Trophoblast cell (in vitro differentiated cells and primary cell): ENCODE results near the gene ATP1A4.

Source experiments
- DNase-seq, 2 donors: peaks; one replicate each; pipeline ENCODE4 v3.0.0-alpha.2; 2016
- H2AFZ ChIP-seq: 2 replicates; pipeline ENCODE4 v1.6.1; 2013; ENCODE audit warnings: low read length, moderate library complexity, mild to moderate bottlenecking; ENCODE audit not compliant: insufficient read depth, poor library complexity
- H2AK5ac ChIP-seq: 2 replicates; pipeline ENCODE4 v1.6.1; 2013; ENCODE audit warnings: mild to moderate bottlenecking, low read length
- H2BK120ac ChIP-seq: 2 replicates; pipeline ENCODE4 v1.6.1; 2013; ENCODE audit warnings: low read length, mild to moderate bottlenecking, moderate library complexity; ENCODE audit not compliant: insufficient read depth, poor library complexity
- H2BK12ac ChIP-seq: 2 replicates; pipeline ENCODE4 v1.6.1; 2013; ENCODE audit warnings: mild to moderate bottlenecking, low read length, moderate library complexity
- H2BK5ac ChIP-seq: 2 replicates; pipeline ENCODE4 v1.6.1; 2013; ENCODE audit warnings: low read length, low read depth, moderate library complexity, mild to moderate bottlenecking; ENCODE audit not compliant: poor library complexity
- H3K14ac ChIP-seq: 2 replicates; pipeline ENCODE4 v1.6.1; 2013; ENCODE audit warnings: mild to moderate bottlenecking, low read length
- H3K18ac ChIP-seq: 2 replicates; pipeline ENCODE4 v1.6.1; 2013; ENCODE audit warnings: mild to moderate bottlenecking, low read length
- H3K23ac ChIP-seq: 2 replicates; pipeline ENCODE4 v1.6.1; 2013; ENCODE audit warnings: low read length
- H3K27ac ChIP-seq: 2 replicates; pipeline ENCODE4 v1.5.1; 2013; ENCODE audit warnings: low read depth, mild to moderate bottlenecking, inconsistent platforms, low read length, moderate library complexity
- H3K27me3 ChIP-seq: 2 replicates; pipeline ENCODE4 v1.6.1; 2013; ENCODE audit warnings: inconsistent platforms, mild to moderate bottlenecking, low read length, moderate library complexity; ENCODE audit not compliant: insufficient read depth
- H3K36me3 ChIP-seq, 2 experiments: 1 replicate in 1 of 2; 2 replicates in 1 of 2; pipeline ENCODE4 v1.6.1; 2013; ENCODE audit warnings: low read length in 2 of 2, mild to moderate bottlenecking in 2 of 2, moderate library complexity in 1 of 2; ENCODE audit not compliant: insufficient read depth in 2 of 2, control insufficient read depth in 1 of 2
- H3K4ac ChIP-seq: 2 replicates; pipeline ENCODE4 v1.6.1; 2013; ENCODE audit warnings: low read depth, mild to moderate bottlenecking, low read length, moderate library complexity
- H3K4me1 ChIP-seq, 2 experiments: 1 replicate in 1 of 2; 2 replicates in 1 of 2; pipeline ENCODE4 v1.6.1; 2013; ENCODE audit warnings: low read length in 2 of 2, mild to moderate bottlenecking in 2 of 2, moderate library complexity in 1 of 2; ENCODE audit not compliant: insufficient read depth in 2 of 2, control insufficient read depth in 1 of 2
- H3K4me2 ChIP-seq: 2 replicates; pipeline ENCODE4 v1.6.1; 2013; ENCODE audit warnings: inconsistent platforms, mild to moderate bottlenecking, low read length, moderate library complexity
- H3K4me3 ChIP-seq: 2 replicates; pipeline ENCODE4 v1.5.1; 2013; ENCODE audit warnings: mild to moderate bottlenecking, low read depth, low read length, inconsistent platforms
- H3K79me1 ChIP-seq: one replicate; pipeline ENCODE4 v1.6.1; 2013; ENCODE audit warnings: low read length
- H3K79me2 ChIP-seq: 2 replicates; pipeline ENCODE4 v1.6.1; 2013; ENCODE audit warnings: low read length, mild to moderate bottlenecking; ENCODE audit not compliant: control insufficient read depth, insufficient read depth, poor library complexity
- H3K9ac ChIP-seq: 2 replicates; pipeline ENCODE4 v1.6.1; 2013; ENCODE audit warnings: mild to moderate bottlenecking, low read length
- H3K9me3 ChIP-seq: 2 replicates; pipeline ENCODE4 v1.6.1; 2013; ENCODE audit warnings: low read depth, mild to moderate bottlenecking, control low read depth, inconsistent platforms, low read length; ENCODE audit not compliant: insufficient read depth
- H4K12ac ChIP-seq: 2 replicates; pipeline ENCODE4 v1.6.1; 2013; ENCODE audit warnings: low read depth, mild to moderate bottlenecking, low read length, moderate library complexity
- H4K8ac ChIP-seq: 2 replicates; pipeline ENCODE4 v1.6.1; 2013; ENCODE audit warnings: low read depth, mild to moderate bottlenecking, low read length, moderate library complexity
- H4K91ac ChIP-seq: one replicate; pipeline ENCODE4 v1.6.1; 2013; ENCODE audit warnings: low read depth, mild to moderate bottlenecking, low read length, moderate library complexity
- WGBS: extraction: QIAGEN DNeasy Blood & Tissue Kit; methylation state at CpG from one replicate; pipeline ENCODE4 v1.1.7; 2013; ENCODE audit warnings: missing lambda C conversion rate; ENCODE audit not compliant: insufficient read length, insufficient coverage; ENCODE audit errors: extremely low coverage; 5-methylcytosine and 5-hydroxymethylcytosine counted together

The ATP1A4 gene

GRCh38 chr1:160115545-160116282 is 35.7 kb upstream of the ATP1A4 start, which contains the start of gene ATP1A2:
Gene ATP1A2, plus strand, starts transcription at chr1:160115759. Its CDS starts 103 bp downstream, at chr1:160115862.
- no peak within 1 kb of the TSS for H4K91ac ChIP-seq
- H2BK5ac ChIP-seq, result no peak within 1 kb of the TSS
- H3K4ac ChIP-seq, result no peak within 1 kb of the TSS
- no peaks in the 10 kb centered on the region for H3K27me3 ChIP-seq
- no peaks in the 10 kb centered on the region for H3K4me1 ChIP-seq
- no peaks in the 10 kb centered on the region for H3K79me1 ChIP-seq
- no peak within 1 kb of the TSS for H2BK120ac ChIP-seq
- DNase-seq, result no peak
- no peak within 1 kb of the TSS for H3K18ac ChIP-seq
- no CpG with 5 or more reads among the region's 16 CpGs for WGBS
- H4K8ac ChIP-seq, result no peak within 1 kb of the TSS
- H3K27ac ChIP-seq, result no peak within 1 kb of the TSS
- H3K9ac ChIP-seq, result no peak within 1 kb of the TSS
- H3K36me3 ChIP-seq, result no peaks in the 10 kb centered on the region
- peaks cover 3% of the 10 kb centered on the region for H3K9me3 ChIP-seq
- H3K79me2 ChIP-seq, result no peaks in the 10 kb centered on the region
- H3K14ac ChIP-seq, result no peak within 1 kb of the TSS
- H2AK5ac ChIP-seq, result no peak within 1 kb of the TSS
- no peak within 1 kb of the TSS for H3K4me2 ChIP-seq
- H4K12ac ChIP-seq, result no peak within 1 kb of the TSS
- H3K4me3 ChIP-seq, result no peak within 1 kb of the TSS
- H2AFZ ChIP-seq, result no peak within 1 kb of the TSS
- H2BK12ac ChIP-seq, result no peak within 1 kb of the TSS
- H3K23ac ChIP-seq, result no peak within 1 kb of the TSS

- Histone ChIP-seq H3K18ac (no peak overlapping the region), H2AFZ (no peak overlapping the region), H3K4ac (no peak overlapping the region), H3K27me3 (no peaks in the 10 kb centered on the region), H3K27ac (no peak overlapping the region), H4K91ac (no peak overlapping the region), H3K9me3 (peaks cover 3% of the 10 kb centered on the region), H3K23ac (no peak overlapping the region), H2BK120ac (no peak overlapping the region), H2BK12ac (no peak overlapping the region), H2BK5ac (no peak overlapping the region), H3K36me3 (no peaks in the 10 kb centered on the region), H3K79me1 (no peaks in the 10 kb centered on the region), H3K14ac (no peak overlapping the region), H3K9ac (no peak overlapping the region), H4K8ac (no peak overlapping the region), H3K4me3 (no peak overlapping the region), H3K4me2 (no peak overlapping the region), H4K12ac (no peak overlapping the region), H2AK5ac (no peak overlapping the region), H3K79me2 (no peaks in the 10 kb centered on the region), H3K4me1 (no peaks in the 10 kb centered on the region)
- no CpG with 5 or more reads among the region's 12 CpGs for WGBS
- DNase-seq, result no peak
Measured at GRCh38 chr1:160116283-160117147, 34.9 kb upstream of the ATP1A4 start.

- H2BK5ac ChIP-seq, result no peak overlapping the region
- no peak overlapping the region for H4K12ac ChIP-seq
- no peak overlapping the region for H3K9ac ChIP-seq
- no CpG with 5 or more reads among the region's 1 CpG for WGBS
- H4K8ac ChIP-seq, result no peak overlapping the region
- no peak overlapping the region for H3K4me3 ChIP-seq
- H3K36me3 ChIP-seq, result no peaks in the 10 kb centered on the region
- no peak overlapping the region for H3K27ac ChIP-seq
- H3K4ac ChIP-seq, result no peak overlapping the region
- DNase-seq, result no peak
- H3K4me2 ChIP-seq, result no peak overlapping the region
- no peak overlapping the region for H3K14ac ChIP-seq
- no peaks in the 10 kb centered on the region for H3K27me3 ChIP-seq
- no peaks in the 10 kb centered on the region for H3K79me2 ChIP-seq
- no peak overlapping the region for H2BK120ac ChIP-seq
- H2AK5ac ChIP-seq, result no peak overlapping the region
- H3K9me3 ChIP-seq, result peaks cover 3% of the 10 kb centered on the region
- H3K4me1 ChIP-seq, result no peaks in the 10 kb centered on the region
- no peak overlapping the region for H3K18ac ChIP-seq
- no peak overlapping the region for H2AFZ ChIP-seq
- H3K23ac ChIP-seq, result no peak overlapping the region
- H3K79me1 ChIP-seq, result no peaks in the 10 kb centered on the region
- H2BK12ac ChIP-seq, result no peak overlapping the region
- H4K91ac ChIP-seq, result no peak overlapping the region
Measured at GRCh38 chr1:160117300-160117699, 34.1 kb upstream of the ATP1A4 start.

GRCh38 chr1:160117709-160118183 is 33.7 kb upstream of the ATP1A4 start:
- no peak overlapping the region for H2AK5ac ChIP-seq
- H3K9me3 ChIP-seq, result no peaks in the 10 kb centered on the region
- H2BK120ac ChIP-seq, result no peak overlapping the region
- H3K9ac ChIP-seq, result no peak overlapping the region
- H3K36me3 ChIP-seq, result no peaks in the 10 kb centered on the region
- no peak overlapping the region for H4K91ac ChIP-seq
- no peak overlapping the region for H3K4ac ChIP-seq
- H4K12ac ChIP-seq, result no peak overlapping the region
- H2BK5ac ChIP-seq, result no peak overlapping the region
- no peak overlapping the region for H3K27ac ChIP-seq
- H4K8ac ChIP-seq, result no peak overlapping the region
- H3K18ac ChIP-seq, result no peak overlapping the region
- H2BK12ac ChIP-seq, result no peak overlapping the region
- H3K23ac ChIP-seq, result no peak overlapping the region
- H2AFZ ChIP-seq, result no peak overlapping the region
- no peak overlapping the region for H3K4me2 ChIP-seq
- H3K79me1 ChIP-seq, result no peaks in the 10 kb centered on the region
- no peak overlapping the region for H3K4me3 ChIP-seq
- H3K79me2 ChIP-seq, result no peaks in the 10 kb centered on the region
- H3K14ac ChIP-seq, result no peak overlapping the region
- no peaks in the 10 kb centered on the region for H3K27me3 ChIP-seq
- WGBS, result no CpG with 5 or more reads among the region's 8 CpGs
- H3K4me1 ChIP-seq, result no peaks in the 10 kb centered on the region
- DNase-seq, result no peak
